H1 (cell line): Measurements from ENCODE around the gene HPRT1. TPM values are rescaled to one million over a fixed set of nuclear protein-coding genes. Genes with fewer than 3 reads are reported as not detected.

Experiments
- CTCF ChIA-PET: fragments of 300-600 bp; sonication (Branson Sonifier 250); formaldehyde crosslinking; loops from one replicate; lab custom pipeline; 2021; ENCODE audit not compliant: partially characterized antibody; lab: Charles Lee
- POLR2A ChIA-PET: fragments of 300-600 bp; sonication (Branson Sonifier 250); formaldehyde crosslinking; loops from one replicate; lab custom pipeline; 2021; ENCODE audit warnings: inconsistent platforms; ENCODE audit not compliant: partially characterized antibody; lab: Charles Lee
- DNase-seq, 2 experiments: peaks; one replicate each; pipeline versions ENCODE4 v3.0.0 to v3.0.0-alpha.2; 2010 to 2022; ENCODE audit warnings: low spot score in 2 of 2, low read depth in 1 of 2, mixed read lengths in 1 of 2
- FAIRE-seq: peaks from 2 replicates; lab custom pipeline; 2011; peaks lifted over from hg19 to GRCh38; lab: Jason Lieb, UNC
- H2AFZ ChIP-seq: 2 replicates; pipeline ENCODE4 v1.8.1; 2012; ENCODE audit warnings: low read length, inconsistent platforms
- H2AK5ac ChIP-seq: 2 replicates; pipeline ENCODE4 v1.6.1; 2013; ENCODE audit warnings: low read depth, low read length
- H2BK120ac ChIP-seq: replicated peaks from 2 replicates; pipeline ENCODE3; 2013; ENCODE audit warnings: low read depth, low read length, inconsistent platforms
- H2BK12ac ChIP-seq: 2 replicates; pipeline ENCODE4 v1.6.1; 2013; ENCODE audit warnings: low read depth, low read length
- H2BK15ac ChIP-seq: 2 replicates; pipeline ENCODE4 v1.6.1; 2013; ENCODE audit warnings: low read length
- H2BK20ac ChIP-seq: 2 replicates; pipeline ENCODE4 v1.6.1; 2013; ENCODE audit warnings: low read length
- H2BK5ac ChIP-seq: 2 replicates; pipeline ENCODE4 v1.6.1; 2013; ENCODE audit warnings: low read depth, low read length
- H3K14ac ChIP-seq: 2 replicates; pipeline ENCODE4 v1.6.1; 2013; ENCODE audit warnings: inconsistent platforms; ENCODE audit not compliant: insufficient read length
- H3K18ac ChIP-seq: 2 replicates; pipeline ENCODE4 v1.6.1; 2013; ENCODE audit warnings: low read length; ENCODE audit errors: extremely low read depth
- H3K23ac ChIP-seq: 2 replicates; pipeline ENCODE4 v1.6.1; 2013; ENCODE audit warnings: inconsistent platforms; ENCODE audit not compliant: insufficient read length
- H3K23me2 ChIP-seq: 2 replicates; pipeline ENCODE4 v1.6.1; 2013; ENCODE audit warnings: low read depth, low read length
- H3K27ac ChIP-seq: 2 replicates; pipeline ENCODE4 v1.6.1; 2011; ENCODE audit warnings: low read depth, low read length, inconsistent platforms
- H3K27me3 ChIP-seq, 4 experiments: replicated peaks in 1 of 4; 1 replicate in 1 of 4; 2 replicates in 3 of 4; pipeline versions ENCODE4 v1.6.1 to v1.8.1; 2011 to 2013; ENCODE audit warnings: low read length in 3 of 4, mild to moderate bottlenecking in 3 of 4, inconsistent platforms in 2 of 4, mixed read lengths in 2 of 4, moderate library complexity in 1 of 4; ENCODE audit not compliant: control insufficient read depth in 3 of 4, insufficient read depth in 3 of 4; ENCODE audit errors: extremely low read depth in 1 of 4
- H3K36me3 ChIP-seq, 4 experiments: 2 replicates each; pipeline versions ENCODE4 v1.6.1 to v1.8.1; 2011 to 2013; ENCODE audit warnings: mild to moderate bottlenecking in 4 of 4, low read length in 3 of 4, moderate library complexity in 2 of 4, control low read depth in 1 of 4, inconsistent platforms in 1 of 4; ENCODE audit not compliant: insufficient read depth in 4 of 4, control insufficient read depth in 2 of 4
- H3K4ac ChIP-seq: replicated peaks from 2 replicates; pipeline ENCODE3; 2013; ENCODE audit warnings: low read length, low read depth, mixed read lengths, inconsistent platforms; ENCODE audit not compliant: insufficient read length
- H3K4me1 ChIP-seq, 4 experiments: replicated peaks in 1 of 4; 1 replicate in 1 of 4; 2 replicates in 3 of 4; pipeline versions ENCODE4 v1.6.1 to v1.8.1; 2011 to 2013; ENCODE audit warnings: low read length in 3 of 4, inconsistent platforms in 2 of 4, mixed read lengths in 1 of 4; ENCODE audit not compliant: insufficient read depth in 4 of 4, control insufficient read depth in 3 of 4
- H3K4me2 ChIP-seq, 2 experiments: 2 replicates each; pipeline versions ENCODE4 v1.6.1 to v1.8.1; 2011 to 2013; ENCODE audit warnings: low read depth in 2 of 2, low read length in 2 of 2, control low read depth in 1 of 2, inconsistent platforms in 1 of 2, mild to moderate bottlenecking in 1 of 2; ENCODE audit not compliant: insufficient read depth in 1 of 2
- H3K4me3 ChIP-seq, 4 experiments: fragments of 200-600, 300-600 bp in 1 of 4; sonication (generic), shearing (Covaris generic), sonication (Bioruptor Twin) in 1 of 4; 2 replicates each; pipeline versions ENCODE4 v1.5.1 to v1.8.1; 2011 to 2016; ENCODE audit warnings: low read length in 4 of 4, low read depth in 3 of 4, control low read depth in 2 of 4, inconsistent platforms in 2 of 4, mild to moderate bottlenecking in 2 of 4, mixed read lengths in 1 of 4, moderate library complexity in 1 of 4; ENCODE audit not compliant: insufficient read depth in 2 of 4; ENCODE audit errors: extremely low read depth in 1 of 4
- H3K56ac ChIP-seq: replicated peaks from 2 replicates; pipeline ENCODE3; 2013; ENCODE audit warnings: low read depth, mild to moderate bottlenecking, mixed read lengths, low read length, inconsistent platforms; ENCODE audit not compliant: insufficient read length
- H3K79me1 ChIP-seq: 2 replicates; pipeline ENCODE4 v1.6.1; 2013; ENCODE audit warnings: low read depth, low read length, control low read depth
- H3K79me2 ChIP-seq, 2 experiments: 2 replicates each; pipeline versions ENCODE4 v1.6.1 to v1.8.1; 2012 to 2013; ENCODE audit warnings: low read length in 2 of 2, mild to moderate bottlenecking in 2 of 2, inconsistent platforms in 1 of 2; ENCODE audit not compliant: insufficient read depth in 2 of 2, control insufficient read depth in 1 of 2
- H3K9ac ChIP-seq, 4 experiments: replicated peaks in 1 of 4; 1 replicate in 1 of 4; 2 replicates in 3 of 4; pipeline versions ENCODE4 v1.6.1 to v1.8.1; 2011 to 2013; ENCODE audit warnings: low read depth in 3 of 4, low read length in 3 of 4, control low read depth in 2 of 4, mild to moderate bottlenecking in 2 of 4, moderate library complexity in 2 of 4, inconsistent platforms in 1 of 4; ENCODE audit errors: extremely low read depth in 1 of 4
- H3K9me3 ChIP-seq, 2 experiments: 2 replicates each; pipeline versions ENCODE4 v1.6.1 to v1.8.1; 2012 to 2013; ENCODE audit warnings: mild to moderate bottlenecking in 2 of 2, moderate library complexity in 2 of 2, control low read depth in 1 of 2, inconsistent platforms in 1 of 2, low read depth in 1 of 2, low read length in 1 of 2, mixed read lengths in 1 of 2; ENCODE audit not compliant: insufficient read depth in 2 of 2
- H4K20me1 ChIP-seq, 2 experiments: replicated peaks in 1 of 2; 2 replicates each; pipeline versions ENCODE3 to v1.8.1; 2011 to 2013; ENCODE audit warnings: inconsistent platforms in 2 of 2, low read length in 2 of 2, mild to moderate bottlenecking in 1 of 2; ENCODE audit not compliant: insufficient read depth in 2 of 2, control insufficient read depth in 1 of 2
- H4K5ac ChIP-seq: 2 replicates; pipeline ENCODE4 v1.6.1; 2013; ENCODE audit warnings: low read length, low read depth, mixed read lengths, inconsistent platforms; ENCODE audit not compliant: insufficient read length
- H4K8ac ChIP-seq: 2 replicates; pipeline ENCODE4 v1.8.0; 2013; ENCODE audit warnings: mild to moderate bottlenecking, moderate library complexity, low read length, inconsistent platforms; ENCODE audit not compliant: insufficient read depth; ENCODE audit errors: extremely low read depth
- H4K91ac ChIP-seq: replicated peaks from 2 replicates; pipeline ENCODE3; 2013; ENCODE audit warnings: low read length, mixed read lengths, inconsistent platforms; ENCODE audit not compliant: insufficient read length
- CHD1 ChIP-seq: IDR thresholded peaks from 2 replicates; pipeline ENCODE4 v1.6.1; 2012; ENCODE audit warnings: low read depth, low read length, improper control_type of control experiment
- WGBS, 2 experiments: shearing (Covaris generic) in 1 of 2; methylation state at CpG; one replicate each; pipeline versions ENCODE4 v1.1.6 to v1.1.7; 2013 to 2015; ENCODE audit warnings: low lambda C conversion rate in 2 of 2, mixed read lengths in 2 of 2, inconsistent platforms in 1 of 2, low coverage in 1 of 2, missing lambda C conversion rate in 1 of 2; ENCODE audit not compliant: insufficient replicate concordance in 2 of 2, insufficient coverage in 1 of 2, insufficient read length in 1 of 2; ENCODE audit errors: extremely low coverage in 1 of 2, missing lambda C conversion rate in 1 of 2; 5-methylcytosine and 5-hydroxymethylcytosine counted together
- polyA plus RNA-seq, 7 experiments: library from polyadenylated mRNA; depleted of rRNA in 3 of 7; stranded (reverse) in 5 of 7; unstranded in 2 of 7; fragments of >200 nt in 5 of 7; fragments of 200-250 nt in 2 of 7; gene quantifications; 1 replicate in 5 of 7; 2 replicates in 1 of 7; 4 replicates in 1 of 7; pipeline versions ENCODE4 v1.2.1 to v1.2.3, GENCODE V29; 2011 to 2013; ENCODE audit warnings: missing spikeins in 2 of 7, mixed read lengths in 2 of 7
- total RNA-seq: library from RNA; stranded (reverse); fragmentation: NEBNext Ultra II Directional; extraction: Animal tissue kit (Norgen Biotek cat#: 25700); gene quantifications from 2 replicates; pipeline ENCODE4 v1.2.1, GENCODE V29; 2021

Gene HPRT1
- total and polyA plus RNA-seq, 2 of the 8 experiments (the other 6 are each of a cell fraction or from before 2014, with no cell fraction given) = 16.9 to 49.5 TPM

GRCh38 chrX:134542485-134542884 lies 82.5 kb downstream of the HPRT1 start:
- H4K91ac ChIP-seq = no peak overlapping the region
- H3K23ac ChIP-seq = no peak overlapping the region
- no peaks in the 10 kb centered on the region for H4K20me1 ChIP-seq
- no peak overlapping the region for H3K27ac ChIP-seq
- H3K79me1 ChIP-seq = no peaks in the 10 kb centered on the region
- no peak overlapping the region for H2BK120ac ChIP-seq
- no peak overlapping the region for H3K56ac ChIP-seq
- no peak overlapping the region for H3K9ac ChIP-seq
- peaks cover 2 to 19% (median 9%) of the 10 kb centered on the region in 4 experiments; a peak in 5 of 7 replicates for H3K4me1 ChIP-seq
- H2BK15ac ChIP-seq = no peak overlapping the region
- no peak overlapping the region for H2AK5ac ChIP-seq
- H3K4me3 ChIP-seq = no peak overlapping the region
- H4K8ac ChIP-seq = no peak overlapping the region
- ChIA-PET CTCF (interaction anchor here (0.7 kb wide), 1 partner anchor 222 kb away, joined by 3 read pairs; no protein-coding TSS in a partner anchor), POLR2A (interaction anchor here (2.0 kb wide), 1 partner anchor 10 kb away, joined by 8 read pairs; no protein-coding TSS in a partner anchor)
- FAIRE-seq = no peak
- H3K14ac ChIP-seq = no peak overlapping the region
- H2AFZ ChIP-seq = no peak overlapping the region
- 57% methylated on average over 1 of the region's 2 CpGs; no CpG with 5 or more reads in 1 of the 2 experiments for WGBS, 2 experiments
- H2BK5ac ChIP-seq = peak overlapping the region; percentile 82; the same call in 1 of the 2 replicates
- H3K23me2 ChIP-seq = no peaks in the 10 kb centered on the region; the same call in 1 of the 2 replicates
- no peak overlapping the region for H3K4ac ChIP-seq
- no peak overlapping the region for H2BK12ac ChIP-seq
- H3K4me2 ChIP-seq = peak overlapping the region; percentile 13 to 17; a peak in 3 of 4 replicates
- no peaks in the 10 kb centered on the region for H3K9me3 ChIP-seq
- no peaks in the 10 kb centered on the region for H3K79me2 ChIP-seq
- no peak for DNase-seq
- H2BK20ac ChIP-seq = no peak overlapping the region
- H3K27me3 ChIP-seq = peaks cover 11 to 32% (median 24%) of the 10 kb centered on the region in 4 experiments; a peak in 6 of 7 replicates
- peak overlapping the region; percentile 62; the same call in 1 of the 2 replicates for H3K18ac ChIP-seq
- no peaks in the 10 kb centered on the region for H3K36me3 ChIP-seq
- H4K5ac ChIP-seq = no peak overlapping the region
- no peak for TF ChIP-seq CHD1
